NB4 (cell line): ENCODE measurements around the gene TCP1.

Experiments used
- MAX ChIP-seq: IDR thresholded peaks from 2 replicates; pipeline ENCODE4 v1.6.1; 2011; ENCODE audit warnings: low read depth, low read length
- MYC ChIP-seq: IDR thresholded peaks from 2 replicates; pipeline ENCODE4 v1.6.1; 2011; ENCODE audit warnings: low read depth, low read length
- POLR2A ChIP-seq: IDR thresholded peaks from 2 replicates; pipeline ENCODE4 v1.6.1; 2011; ENCODE audit warnings: mild to moderate bottlenecking; ENCODE audit not compliant: insufficient read length; ENCODE audit errors: extremely low read depth
- TF ChIP-seq, protein P1 (sequence below): IDR thresholded peaks from one replicate; pipeline ENCODE4 v1.5.1; 2012; ENCODE audit warnings: low read depth, low read length

DNA sequence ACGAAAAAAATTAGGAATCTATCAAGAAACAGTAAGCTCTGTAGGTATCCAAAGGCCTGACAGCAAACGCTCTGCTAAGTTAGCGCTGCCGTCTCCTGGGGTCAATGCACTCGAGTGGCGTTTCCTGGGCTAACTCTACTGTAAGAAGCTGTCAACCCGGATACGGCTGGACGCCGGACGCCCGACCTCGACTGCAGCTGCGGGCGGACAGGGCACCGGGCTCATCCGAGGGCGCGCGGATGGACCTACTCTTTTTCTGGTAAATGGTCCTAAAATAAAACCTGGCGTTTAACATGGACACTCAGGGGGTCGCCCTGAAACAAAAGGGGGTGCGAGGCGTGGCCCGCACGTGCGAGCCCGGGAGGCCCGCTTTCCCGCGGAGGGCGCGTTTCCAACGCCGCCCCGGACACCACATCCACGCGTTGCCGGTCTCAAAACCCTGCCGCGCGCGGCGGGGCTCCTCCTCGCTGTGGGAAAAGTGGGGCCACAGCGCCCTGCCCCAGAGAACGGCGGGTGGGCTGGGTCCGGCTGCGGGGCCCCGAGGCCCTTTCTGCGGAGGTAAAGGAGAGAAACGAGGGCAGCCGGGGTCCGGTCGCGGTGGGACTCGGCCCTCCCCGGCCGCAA, 537 bp downstream of the TCP1 start:
- TF ChIP-seq, protein P1, sequence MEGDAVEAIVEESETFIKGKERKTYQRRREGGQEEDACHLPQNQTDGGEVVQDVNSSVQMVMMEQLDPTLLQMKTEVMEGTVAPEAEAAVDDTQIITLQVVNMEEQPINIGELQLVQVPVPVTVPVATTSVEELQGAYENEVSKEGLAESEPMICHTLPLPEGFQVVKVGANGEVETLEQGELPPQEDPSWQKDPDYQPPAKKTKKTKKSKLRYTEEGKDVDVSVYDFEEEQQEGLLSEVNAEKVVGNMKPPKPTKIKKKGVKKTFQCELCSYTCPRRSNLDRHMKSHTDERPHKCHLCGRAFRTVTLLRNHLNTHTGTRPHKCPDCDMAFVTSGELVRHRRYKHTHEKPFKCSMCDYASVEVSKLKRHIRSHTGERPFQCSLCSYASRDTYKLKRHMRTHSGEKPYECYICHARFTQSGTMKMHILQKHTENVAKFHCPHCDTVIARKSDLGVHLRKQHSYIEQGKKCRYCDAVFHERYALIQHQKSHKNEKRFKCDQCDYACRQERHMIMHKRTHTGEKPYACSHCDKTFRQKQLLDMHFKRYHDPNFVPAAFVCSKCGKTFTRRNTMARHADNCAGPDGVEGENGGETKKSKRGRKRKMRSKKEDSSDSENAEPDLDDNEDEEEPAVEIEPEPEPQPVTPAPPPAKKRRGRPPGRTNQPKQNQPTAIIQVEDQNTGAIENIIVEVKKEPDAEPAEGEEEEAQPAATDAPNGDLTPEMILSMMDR = no peak
- TF ChIP-seq POLR2A (no peak), MAX (peak; percentile 45; the same call in 1 of the 2 replicates), MYC (peak; percentile 68; the same call in 1 of the 2 replicates)
